NCI-H1436 (cell line): ENCODE data around the gene ADRA2B.

Source experiments
- DNase-seq: peaks from one replicate; lab custom pipeline; 2025; lab: John Stamatoyannopoulos, UW

ADRA2B gene

GRCh38 chr2:96136129-96136720 lies 19.9 kb upstream of the ADRA2B start:
- no peak for DNase-seq

DNA sequence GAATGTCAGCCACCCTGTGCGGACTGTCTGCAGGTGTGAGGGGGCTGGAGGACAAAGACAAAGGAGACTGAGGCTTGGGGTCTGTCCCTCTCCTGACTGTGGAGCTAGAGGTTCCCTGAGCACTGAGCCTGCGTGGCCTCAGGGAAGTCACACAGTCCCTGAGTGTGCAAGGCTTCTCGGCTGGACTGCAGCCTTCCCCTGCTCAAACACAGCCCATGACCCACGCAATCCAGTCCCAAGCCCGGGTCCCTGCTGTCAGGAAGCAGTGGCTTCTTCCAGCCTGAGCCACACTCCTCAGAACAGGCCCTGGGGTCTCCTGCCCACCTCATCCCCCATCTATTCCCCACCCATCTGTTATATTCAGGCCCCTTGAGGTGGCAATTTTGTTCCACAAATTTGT lies 19.2 kb upstream of the ADRA2B start:
- DNase-seq, result no peak

DNA sequence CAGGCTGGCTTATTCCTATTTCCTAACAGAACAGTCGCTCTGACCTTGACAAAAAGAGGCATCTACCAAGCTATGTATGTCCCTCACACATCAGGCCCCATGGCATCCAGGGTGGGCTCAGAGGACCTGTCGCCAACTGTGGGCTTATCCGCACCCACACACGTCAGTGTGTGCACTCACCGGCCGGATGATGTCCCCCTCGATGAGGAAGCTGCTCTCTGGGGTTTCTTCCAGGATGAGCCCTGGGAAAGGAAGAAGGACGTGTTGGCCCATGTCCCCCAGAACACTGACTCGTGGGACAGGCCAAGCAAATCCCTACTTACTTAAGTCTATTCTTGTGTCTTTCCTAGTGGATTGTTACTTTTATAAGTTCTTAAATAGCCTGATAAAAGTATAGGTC lies 18.8 kb upstream of the ADRA2B start:
- DNase-seq, result no peak

- DNase-seq, result no peak
Observed at GRCh38 chr2:96134421-96134820, 18.1 kb upstream of the ADRA2B start.

DNA sequence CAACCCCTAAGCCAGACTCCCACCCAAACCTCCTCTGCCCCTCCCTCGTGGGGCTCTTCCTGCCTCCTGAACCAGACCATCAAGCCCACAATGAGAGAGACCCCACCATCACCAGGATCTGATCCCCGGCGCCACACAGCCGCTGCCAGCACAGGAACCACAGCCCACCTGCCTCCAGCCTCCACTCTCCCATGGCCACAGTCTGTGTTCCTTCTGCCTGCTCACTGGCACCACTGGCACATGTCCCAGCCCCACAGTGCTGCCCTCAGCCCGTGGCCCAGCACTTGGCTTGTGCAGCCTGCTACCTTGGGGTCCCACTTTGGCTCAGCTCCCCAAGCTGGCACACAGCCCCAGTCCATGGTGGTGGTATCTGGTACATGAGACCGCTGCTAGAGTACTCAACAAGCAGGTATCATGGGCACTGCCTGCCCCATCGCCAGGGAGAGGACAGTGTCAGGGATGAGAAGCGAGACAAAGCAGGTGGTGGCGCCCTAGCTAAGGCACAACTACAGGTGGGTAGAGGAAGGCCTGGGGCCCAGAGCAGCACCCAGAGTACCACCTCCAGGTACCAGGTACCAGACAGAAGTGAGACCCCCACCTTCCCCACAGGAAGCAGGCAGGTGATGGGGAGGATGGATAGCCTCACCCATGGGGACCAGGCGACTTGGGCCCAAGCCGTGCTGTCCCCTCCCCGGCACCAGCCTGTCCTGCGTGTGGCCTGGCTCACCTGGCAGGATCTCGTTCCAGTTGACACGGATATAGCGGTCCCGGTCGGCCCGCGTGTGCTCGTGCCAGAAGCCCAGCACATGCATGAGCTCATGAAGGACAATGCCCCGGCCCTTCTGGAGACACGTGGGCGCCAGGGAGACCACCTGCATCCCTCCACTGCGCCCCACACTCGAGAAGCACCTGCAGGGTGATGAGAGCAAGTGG lies 15.7 kb upstream of the ADRA2B start:
- no peak for DNase-seq

GRCh38 chr2:96131152-96131812 lies 14.9 kb upstream of the ADRA2B start:
- DNase-seq, result no peak

DNA sequence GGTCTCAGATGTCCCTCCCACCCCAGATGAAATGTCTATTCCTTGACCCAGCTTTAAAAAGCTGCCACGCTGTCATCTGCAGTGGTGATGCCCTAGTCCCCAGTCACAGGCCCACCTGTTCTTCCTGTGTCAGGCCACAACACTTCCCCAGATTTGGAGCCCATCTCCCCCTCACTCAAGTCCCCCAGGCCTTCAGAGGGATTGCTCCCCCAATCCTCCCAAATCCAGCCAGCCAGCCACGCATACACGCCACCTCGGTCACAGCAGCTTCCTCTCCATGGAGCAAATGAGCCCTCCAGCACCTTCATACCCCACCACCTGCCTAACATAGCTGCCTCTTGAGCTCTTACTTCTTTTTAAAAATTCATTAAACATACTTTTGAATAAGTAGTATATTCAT lies 14.1 kb upstream of the ADRA2B start:
- DNase-seq, result no peak

DNA sequence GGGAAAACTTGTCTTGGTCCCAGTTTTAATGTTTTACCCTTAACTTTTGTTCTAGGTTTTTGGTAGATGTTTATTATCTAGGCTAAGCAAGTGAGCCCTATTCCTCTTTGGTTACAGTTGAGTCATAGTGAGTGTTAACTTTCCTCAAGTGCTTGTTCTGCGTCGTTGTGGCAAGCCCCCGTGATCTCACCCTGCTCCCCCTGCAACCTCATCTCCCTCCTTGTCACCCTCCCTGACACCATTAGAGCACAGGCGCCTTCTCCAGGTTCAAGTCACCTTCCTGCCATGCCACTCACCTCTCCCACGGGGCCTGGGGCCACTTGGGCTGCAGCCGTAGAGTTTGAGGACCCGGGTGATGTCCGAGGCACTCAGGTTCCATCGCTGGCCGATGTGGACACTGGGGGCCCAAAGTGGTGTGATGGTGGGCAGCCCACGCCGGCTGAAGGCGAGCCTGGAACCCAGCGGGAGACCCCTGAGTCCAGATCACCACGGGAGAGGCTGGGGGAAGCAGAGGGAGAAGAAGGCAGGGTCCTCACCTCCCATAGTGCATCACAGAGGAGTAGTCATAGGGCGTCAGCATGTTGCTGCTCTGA lies 13.3 kb upstream of the ADRA2B start:
- DNase-seq, result no peak

DNA sequence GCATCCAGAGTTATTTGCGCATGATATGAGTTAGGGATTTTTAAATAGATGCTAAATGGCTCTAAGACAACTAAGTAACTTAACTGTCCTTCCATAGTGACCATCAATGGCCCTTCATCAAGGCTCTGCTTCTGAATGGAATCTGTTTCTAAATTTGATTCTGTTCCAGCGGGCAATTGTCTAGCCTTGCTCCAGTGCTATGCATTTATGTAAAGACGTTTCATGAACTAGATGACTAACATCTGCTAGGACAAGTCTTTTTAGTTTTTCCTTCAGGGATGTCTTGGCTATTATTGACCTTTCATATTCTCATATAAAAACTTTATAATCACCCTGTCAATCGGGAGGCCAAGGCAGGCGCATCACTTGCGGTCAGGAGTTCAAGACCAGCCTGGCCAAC lies 12.1 kb upstream of the ADRA2B start:
- DNase-seq, result no peak

GRCh38 chr2:96124406-96125265 lies 8.3 kb upstream of the ADRA2B start:
- no peak for DNase-seq

DNA sequence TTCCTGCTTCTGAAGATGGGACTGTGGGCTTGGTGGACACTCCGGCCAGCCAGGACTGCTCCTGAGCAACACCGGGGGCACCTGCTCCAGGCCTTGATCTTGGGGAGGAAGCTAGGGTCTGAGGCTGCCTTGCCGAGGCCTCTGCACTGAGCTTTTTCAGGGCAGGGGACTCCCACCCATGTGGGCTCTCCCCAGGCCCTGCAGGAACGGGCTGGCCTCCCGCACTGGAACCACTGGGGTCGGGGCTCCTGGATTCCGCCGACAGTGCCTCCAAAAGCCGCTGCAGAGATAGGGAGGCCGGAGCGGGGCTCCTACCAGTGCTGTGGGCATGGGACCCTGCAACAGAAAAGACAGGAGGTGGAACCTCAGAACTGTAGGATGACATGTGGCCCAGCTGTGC lies 7.6 kb upstream of the ADRA2B start:
- no peak for DNase-seq

DNA sequence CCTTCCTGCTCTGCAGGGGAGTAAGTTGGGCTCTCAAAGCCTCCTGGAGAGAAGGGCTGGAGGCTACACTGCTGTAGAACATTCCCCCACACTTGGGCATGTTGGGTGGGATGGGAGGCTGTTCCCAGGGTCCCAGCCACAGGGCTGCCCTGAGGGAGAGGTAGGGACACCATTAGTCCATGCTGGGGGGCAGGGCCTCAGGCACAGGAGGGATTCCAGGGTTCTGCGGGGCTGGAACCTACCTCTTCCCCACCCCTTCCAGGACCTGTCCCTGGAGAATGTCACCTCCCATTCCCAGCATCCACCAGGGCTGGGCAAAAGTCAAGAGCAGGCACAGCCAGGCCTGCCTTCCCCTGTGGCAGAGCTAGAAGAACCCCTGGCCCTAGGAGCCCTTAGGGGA lies 6.9 kb upstream of the ADRA2B start:
- no peak for DNase-seq

DNA sequence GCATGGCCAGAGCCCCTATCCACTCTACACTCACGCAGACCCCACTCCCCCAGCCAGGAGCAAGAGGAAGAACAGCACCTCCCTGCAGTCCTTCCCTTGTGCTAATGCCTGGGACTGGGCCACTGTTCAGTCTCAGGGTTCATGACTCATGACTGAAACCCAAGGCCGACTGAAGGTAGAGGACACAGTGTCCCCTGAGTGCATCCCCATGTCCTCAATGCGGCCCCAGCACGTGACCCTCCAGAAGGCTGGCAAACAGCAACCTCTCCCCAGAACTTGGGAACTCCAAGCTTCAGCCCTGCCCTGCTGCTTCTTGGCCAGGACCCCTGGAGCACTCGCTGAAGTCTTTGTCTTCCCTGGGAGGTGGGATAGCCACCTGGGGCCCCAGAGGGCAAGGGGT lies 6.0 kb upstream of the ADRA2B start:
- DNase-seq, result no peak

DNA sequence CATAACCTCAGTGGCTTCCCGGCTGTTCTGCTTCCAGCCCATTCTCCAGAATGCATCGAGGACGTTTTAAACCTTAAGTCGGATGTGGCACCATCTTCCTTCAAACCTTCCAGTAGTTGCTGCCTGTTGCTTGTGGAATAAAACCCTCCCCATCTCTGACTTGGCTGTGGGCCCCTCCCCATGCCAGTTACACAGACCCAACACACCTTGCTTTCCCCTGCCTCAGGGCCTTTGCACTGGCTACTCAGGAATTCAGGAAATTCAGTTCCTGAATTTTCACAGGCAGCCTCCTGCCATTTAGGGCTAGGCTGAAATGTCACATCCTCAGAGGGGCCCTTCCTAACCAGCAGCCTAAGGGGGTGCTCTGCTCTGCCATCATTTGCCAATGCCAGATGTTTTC lies 5.0 kb upstream of the ADRA2B start:
- no peak for DNase-seq

GRCh38 chr2:96120991-96121390 lies 4.6 kb upstream of the ADRA2B start:
- no peak for DNase-seq

- DNase-seq, result no peak
Observed at GRCh38 chr2:96120091-96120720, 3.8 kb upstream of the ADRA2B start.

DNA sequence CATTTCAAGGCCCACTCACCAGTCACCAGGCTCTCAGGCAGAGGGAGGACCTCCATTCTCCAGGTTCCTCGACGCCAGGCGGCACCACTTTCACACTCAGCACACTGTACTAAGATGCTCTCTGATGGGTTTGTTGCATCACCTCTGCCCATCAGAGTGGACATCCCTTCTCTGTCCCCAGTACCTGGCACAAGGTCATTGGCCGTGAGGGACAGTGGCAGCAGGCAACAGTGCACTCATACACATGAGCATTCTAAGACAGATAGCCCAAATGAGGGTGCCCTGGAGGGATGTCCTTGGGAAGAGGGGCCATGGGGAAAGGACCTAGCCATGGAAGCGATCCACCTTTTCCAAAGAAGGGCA lies 3.0 kb upstream of the ADRA2B start:
- no peak for DNase-seq

DNA sequence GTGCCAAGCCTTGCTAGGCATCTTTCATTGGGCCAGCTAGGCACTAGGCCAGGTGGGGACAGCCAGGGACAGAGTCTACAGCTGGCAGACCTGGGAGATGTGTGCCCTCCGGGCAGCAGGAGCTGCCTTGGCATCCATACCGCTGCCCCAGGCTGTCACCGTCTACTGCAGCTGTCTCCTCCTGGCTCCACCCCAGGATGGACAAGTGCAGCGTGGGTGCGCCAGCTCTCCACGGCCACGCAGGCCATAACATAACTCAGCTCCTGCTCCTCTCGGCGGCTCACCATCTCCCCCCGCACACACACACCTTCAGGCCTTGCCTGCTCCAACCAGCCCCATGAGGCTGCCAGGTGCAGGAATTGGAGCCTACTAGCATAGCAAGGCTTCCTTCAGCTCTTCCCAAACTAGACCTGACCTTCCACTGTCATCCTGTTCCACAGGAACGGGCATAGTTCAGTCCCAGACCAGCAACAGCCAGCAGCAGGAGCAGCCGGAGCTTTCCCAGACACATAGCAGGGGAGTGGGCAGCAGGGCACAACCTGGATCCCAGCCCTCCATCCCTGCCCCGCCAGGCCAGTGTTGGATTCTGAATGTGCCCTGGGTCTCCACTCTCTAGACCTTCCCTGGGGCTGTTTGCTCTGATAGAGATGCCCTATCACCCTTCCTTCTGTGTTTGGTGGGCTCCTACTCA lies 2.5 kb upstream of the ADRA2B start:
- DNase-seq, result no peak

DNA sequence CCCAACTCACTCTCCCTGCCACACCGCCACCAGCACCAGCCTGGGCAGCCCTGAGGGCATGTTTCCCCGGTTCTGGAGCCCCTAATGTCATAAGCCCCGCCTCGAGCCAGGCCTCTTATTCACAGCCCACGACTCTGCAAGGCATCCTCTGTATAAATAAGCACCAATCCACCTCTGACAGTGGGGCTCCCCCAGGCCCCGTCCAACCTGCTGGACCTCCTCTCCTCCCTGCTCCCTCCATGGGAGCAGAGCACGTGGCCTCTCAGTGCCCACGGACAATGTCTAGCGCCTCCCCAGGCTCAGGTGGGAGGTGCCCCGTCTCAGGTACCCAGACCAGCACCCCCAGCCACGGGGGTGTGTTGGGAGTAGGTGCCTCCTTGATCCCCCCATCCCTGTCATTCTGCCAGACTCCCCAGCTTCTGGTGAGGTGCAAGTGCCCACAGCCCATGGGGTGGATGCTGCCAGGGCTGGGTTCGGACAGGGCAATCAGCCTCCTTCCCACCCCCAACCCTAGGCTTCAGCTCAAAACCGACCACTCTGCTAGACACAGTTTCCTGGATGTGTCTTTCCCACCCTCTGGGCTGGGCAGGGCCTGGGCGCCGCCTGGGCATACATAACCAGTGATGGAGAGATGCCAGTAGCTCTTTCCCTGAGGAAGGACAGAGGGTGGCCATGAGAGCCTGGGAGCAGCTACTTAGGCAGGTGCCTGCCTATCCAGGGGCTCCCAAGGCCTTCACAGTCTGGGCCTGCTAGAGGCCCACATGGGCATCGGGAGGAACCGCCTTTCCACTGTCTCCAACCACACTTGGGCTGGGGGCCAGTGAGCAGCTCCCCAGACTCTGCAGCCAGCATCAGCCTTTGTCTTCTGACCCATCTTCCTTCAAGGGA lies 1.6 kb upstream of the ADRA2B start:
- no peak for DNase-seq
